HFF-Myc (cell line): Measurements from ENCODE around the gene EPC2.

Experiments used
- DNase-seq: peaks from one replicate; pipeline ENCODE4 v3.0.0-alpha.2; 2011; ENCODE audit warnings: low read depth; ENCODE audit errors: extremely low read depth
- H3K4me3 ChIP-seq: replicated peaks from 2 replicates; pipeline ENCODE4 v1.5.1; 2011; ENCODE audit warnings: low read depth, mild to moderate bottlenecking, control low read depth, low read length
- TF ChIP-seq, protein P1 (sequence below): IDR thresholded peaks from 2 replicates; pipeline ENCODE4 v1.5.1; 2012; ENCODE audit warnings: mild to moderate bottlenecking, low read depth, low read length, control low read depth; ENCODE audit errors: missing control alignments

Gene EPC2

DNA sequence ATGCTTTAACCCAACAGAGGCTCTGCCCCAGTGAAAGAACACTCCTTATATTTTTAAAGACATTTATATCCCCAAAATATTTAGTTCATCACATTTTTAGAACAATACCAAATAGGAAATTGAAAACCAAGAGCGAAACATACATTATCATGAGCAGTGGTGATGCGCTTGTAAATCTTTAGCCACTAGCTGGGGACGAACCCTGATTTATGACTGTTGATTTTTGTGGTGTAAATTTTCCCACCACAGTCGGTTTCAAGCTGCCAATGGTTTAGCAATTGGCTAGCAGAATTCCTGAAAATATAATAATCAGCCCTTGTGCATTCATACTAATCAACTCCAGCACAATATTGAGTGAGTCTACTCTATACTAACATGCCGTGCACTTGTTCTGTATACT lies 27.3 kb upstream of the EPC2 start:
- TF ChIP-seq, protein P1, sequence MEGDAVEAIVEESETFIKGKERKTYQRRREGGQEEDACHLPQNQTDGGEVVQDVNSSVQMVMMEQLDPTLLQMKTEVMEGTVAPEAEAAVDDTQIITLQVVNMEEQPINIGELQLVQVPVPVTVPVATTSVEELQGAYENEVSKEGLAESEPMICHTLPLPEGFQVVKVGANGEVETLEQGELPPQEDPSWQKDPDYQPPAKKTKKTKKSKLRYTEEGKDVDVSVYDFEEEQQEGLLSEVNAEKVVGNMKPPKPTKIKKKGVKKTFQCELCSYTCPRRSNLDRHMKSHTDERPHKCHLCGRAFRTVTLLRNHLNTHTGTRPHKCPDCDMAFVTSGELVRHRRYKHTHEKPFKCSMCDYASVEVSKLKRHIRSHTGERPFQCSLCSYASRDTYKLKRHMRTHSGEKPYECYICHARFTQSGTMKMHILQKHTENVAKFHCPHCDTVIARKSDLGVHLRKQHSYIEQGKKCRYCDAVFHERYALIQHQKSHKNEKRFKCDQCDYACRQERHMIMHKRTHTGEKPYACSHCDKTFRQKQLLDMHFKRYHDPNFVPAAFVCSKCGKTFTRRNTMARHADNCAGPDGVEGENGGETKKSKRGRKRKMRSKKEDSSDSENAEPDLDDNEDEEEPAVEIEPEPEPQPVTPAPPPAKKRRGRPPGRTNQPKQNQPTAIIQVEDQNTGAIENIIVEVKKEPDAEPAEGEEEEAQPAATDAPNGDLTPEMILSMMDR = no peak

DNA sequence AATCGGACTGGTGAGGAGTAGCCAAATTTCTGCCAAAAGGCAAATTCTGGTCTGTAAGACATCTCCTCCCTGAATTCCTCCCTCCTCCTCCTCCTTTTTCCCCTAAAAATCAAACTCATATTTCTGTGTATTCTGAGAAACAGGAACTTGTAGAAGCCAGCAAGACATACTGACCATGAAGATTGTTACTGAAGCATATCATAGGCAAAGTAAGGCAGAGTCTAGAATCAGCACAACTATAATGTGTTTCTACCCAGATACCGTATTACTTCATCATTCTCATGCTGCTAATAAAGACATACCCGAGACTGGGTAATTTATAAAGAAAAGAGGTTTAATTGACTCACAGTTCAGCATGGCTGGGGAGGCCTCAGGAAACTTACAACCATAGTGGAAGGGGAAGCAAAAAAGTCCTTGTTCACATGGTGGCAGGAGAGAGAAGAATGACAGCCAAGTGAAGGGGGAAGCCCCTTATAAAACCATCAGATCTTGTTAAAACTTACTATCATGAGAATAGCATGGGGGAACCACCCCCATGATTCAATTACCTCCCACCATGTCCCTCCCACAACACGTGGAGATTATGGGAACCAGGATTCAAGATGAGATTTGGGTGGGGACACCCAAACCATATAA lies 24.9 kb upstream of the EPC2 start:
- DNase-seq = no peak
- H3K4me3 ChIP-seq = no peak overlapping the region
- TF ChIP-seq, protein P1 = no peak

More for the DNA sequence above, 27.3 kb upstream of the EPC2 start:
- no peak for DNase-seq
- no peak overlapping the region for H3K4me3 ChIP-seq

DNA sequence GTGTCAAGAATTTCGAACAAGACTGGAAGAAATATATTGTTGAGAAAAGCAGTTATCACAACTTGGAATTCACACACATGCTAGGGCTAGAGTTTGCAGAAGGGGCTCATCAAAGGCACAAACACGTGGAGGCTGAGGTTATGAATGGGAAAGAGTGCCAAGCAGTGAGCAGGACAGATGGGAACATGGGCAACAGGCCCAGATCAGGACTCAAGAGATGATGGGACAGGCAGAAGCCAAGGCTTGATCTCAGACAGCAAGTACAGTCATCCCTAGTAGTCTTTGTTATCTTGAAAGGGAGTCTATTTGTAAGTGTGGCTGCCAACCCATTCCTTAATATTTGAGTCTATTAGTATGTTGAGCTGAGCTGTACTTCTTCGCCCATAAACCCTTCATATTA lies 22.2 kb upstream of the EPC2 start:
- TF ChIP-seq, protein P1 = no peak
- no peak overlapping the region for H3K4me3 ChIP-seq
- no peak for DNase-seq

DNA sequence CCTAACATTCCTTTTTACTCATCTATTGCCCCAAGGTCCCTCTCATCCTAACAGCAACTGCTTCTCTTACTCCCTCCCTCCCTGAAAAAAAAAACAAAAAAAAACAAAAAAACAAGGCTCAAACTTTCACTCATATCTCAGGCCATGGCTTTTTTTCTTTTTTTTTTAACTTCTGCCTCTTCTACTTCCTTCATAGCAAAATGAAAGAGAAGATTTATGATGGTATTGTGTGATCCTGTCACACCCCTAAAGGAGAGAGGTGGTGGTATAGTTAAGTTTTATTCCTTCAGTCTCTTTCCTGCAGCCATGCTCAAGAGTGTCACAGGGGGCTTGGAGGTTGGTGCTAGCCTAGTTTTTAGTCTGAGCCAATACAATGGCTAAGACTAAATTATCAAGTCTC lies 21.5 kb upstream of the EPC2 start:
- H3K4me3 ChIP-seq = no peak overlapping the region
- TF ChIP-seq, protein P1 = no peak
- DNase-seq = no peak

DNA sequence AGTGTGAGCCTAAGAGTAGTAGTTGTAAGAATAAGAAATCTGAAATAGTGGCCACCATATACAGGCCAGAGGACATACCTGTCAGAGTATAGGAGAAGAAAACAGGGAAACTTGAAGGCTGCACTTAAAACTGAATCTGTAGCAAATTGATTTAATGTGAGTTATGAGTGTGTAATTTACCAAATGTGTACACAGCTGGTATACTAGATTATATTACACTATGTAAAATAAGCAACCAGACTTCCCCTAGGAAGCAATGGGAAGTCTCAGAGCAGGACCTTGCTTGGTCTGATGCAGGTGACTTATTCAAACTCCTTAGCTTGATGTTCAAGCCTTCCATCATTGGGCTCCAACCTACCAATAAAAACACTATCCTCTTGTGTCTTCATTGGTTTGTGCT lies 17.3 kb upstream of the EPC2 start:
- DNase-seq = no peak
- no peak overlapping the region for H3K4me3 ChIP-seq
- TF ChIP-seq, protein P1 = no peak

DNA sequence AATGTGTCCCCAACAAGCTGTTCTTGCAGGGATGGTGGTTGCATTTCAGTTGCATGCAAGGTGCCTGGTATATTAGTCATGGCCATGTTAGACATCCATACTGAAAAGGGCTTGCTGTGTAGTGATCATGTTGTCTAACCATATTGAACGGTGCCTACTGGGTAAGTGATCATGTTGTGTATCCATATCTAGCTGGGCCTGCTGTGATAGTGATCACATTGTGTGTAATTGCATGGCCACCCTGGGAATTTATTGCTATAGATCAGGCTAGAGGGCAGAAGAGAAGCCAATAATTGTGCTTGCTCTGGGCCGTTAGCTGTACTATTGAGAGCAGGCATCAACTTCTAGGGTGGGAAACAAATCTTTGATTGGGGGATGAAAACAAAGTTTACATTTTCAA lies 9.8 kb upstream of the EPC2 start:
- TF ChIP-seq, protein P1 = no peak
- DNase-seq = no peak
- no peak overlapping the region for H3K4me3 ChIP-seq

DNA sequence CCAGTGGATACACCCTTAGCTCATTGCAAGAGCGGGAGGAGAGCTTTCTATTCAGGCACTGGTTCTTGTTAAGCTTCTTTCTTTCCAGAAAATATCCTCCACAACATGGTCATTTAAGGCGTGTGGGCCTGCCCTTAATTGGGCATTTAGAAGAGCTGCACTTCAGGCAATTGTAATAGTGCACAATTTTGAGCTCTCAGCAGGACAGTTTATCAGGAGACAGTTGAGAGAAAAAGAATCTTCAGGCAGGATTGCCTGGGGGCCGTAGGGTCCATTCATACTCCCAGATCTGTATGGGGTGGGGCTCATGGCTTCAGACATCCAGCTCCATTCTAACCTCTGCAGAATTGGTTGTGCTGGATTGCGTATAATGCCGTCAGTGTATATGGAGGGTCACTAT lies 6.0 kb upstream of the EPC2 start:
- H3K4me3 ChIP-seq = no peak overlapping the region
- TF ChIP-seq, protein P1 = no peak
- no peak for DNase-seq
